ENCODE data around the gene GATAD1. TPM values are rescaled to one million over a fixed set of nuclear protein-coding genes. Genes with fewer than 3 reads are reported as not detected.

GATAD1 gene
- total and polyA plus RNA-seq, 10 of the 15 experiments (the other 5 are each of a cell fraction or from before 2014, with no cell fraction given): 5.5 to 45.2 (median 14.2) TPM

GRCh38 chr7:92503767-92504166 lies 56.5 kb downstream of the GATAD1 start (continued):
- TF ChIP-seq, protein P1, sequence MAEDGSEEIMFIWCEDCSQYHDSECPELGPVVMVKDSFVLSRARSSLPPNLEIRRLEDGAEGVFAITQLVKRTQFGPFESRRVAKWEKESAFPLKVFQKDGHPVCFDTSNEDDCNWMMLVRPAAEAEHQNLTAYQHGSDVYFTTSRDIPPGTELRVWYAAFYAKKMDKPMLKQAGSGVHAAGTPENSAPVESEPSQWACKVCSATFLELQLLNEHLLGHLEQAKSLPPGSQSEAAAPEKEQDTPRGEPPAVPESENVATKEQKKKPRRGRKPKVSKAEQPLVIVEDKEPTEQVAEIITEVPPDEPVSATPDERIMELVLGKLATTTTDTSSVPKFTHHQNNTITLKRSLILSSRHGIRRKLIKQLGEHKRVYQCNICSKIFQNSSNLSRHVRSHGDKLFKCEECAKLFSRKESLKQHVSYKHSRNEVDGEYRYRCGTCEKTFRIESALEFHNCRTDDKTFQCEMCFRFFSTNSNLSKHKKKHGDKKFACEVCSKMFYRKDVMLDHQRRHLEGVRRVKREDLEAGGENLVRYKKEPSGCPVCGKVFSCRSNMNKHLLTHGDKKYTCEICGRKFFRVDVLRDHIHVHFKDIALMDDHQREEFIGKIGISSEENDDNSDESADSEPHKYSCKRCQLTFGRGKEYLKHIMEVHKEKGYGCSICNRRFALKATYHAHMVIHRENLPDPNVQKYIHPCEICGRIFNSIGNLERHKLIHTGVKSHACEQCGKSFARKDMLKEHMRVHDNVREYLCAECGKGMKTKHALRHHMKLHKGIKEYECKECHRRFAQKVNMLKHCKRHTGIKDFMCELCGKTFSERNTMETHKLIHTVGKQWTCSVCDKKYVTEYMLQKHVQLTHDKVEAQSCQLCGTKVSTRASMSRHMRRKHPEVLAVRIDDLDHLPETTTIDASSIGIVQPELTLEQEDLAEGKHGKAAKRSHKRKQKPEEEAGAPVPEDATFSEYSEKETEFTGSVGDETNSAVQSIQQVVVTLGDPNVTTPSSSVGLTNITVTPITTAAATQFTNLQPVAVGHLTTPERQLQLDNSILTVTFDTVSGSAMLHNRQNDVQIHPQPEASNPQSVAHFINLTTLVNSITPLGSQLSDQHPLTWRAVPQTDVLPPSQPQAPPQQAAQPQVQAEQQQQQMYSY (CRISPR knock-in tag; IDR thresholded peaks at IDR 0.05): no peak

DNA sequence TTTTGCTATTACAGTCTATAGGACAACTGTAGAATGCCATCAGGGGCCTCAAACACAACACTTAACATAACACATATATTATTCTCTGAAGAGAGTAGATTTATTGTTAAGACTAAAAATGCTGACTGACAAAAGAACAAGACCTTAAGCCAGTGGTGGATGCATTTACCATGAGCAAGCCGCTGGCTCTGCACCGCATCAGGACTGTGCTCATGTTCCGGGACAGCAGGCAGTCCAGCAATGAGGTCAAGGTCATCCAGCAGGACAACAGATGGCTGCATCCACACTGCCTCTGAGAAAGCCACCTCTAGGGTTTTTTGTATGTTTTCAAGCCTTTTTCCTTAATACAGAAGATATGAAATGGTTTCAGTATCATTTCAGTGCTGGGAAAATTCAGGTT lies 57.3 kb downstream of the GATAD1 start:
- no peak overlapping the region for H3K4me2 ChIP-seq (ENCODE audit: control insufficient read depth, insufficient read depth)

More for the DNA sequence above, 57.3 kb downstream of the GATAD1 start:
- no peak for FAIRE-seq
- SMC1A ChIA-PET (ENCODE audit: uncharacterized antibody, unreplicated experiment): no interaction called here
- Histone ChIP-seq H3K27me3 (replicated peaks in 1 of 2; ENCODE audit: control insufficient read depth in 2 of 2, insufficient read depth in 2 of 2, low read length in 1 of 2) (no peaks in the 10 kb centered on the region), H3K79me2 (ENCODE audit: control insufficient read depth, insufficient read depth, low read length) (no peaks in the 10 kb centered on the region), H3K27ac (ENCODE audit: control insufficient read depth, insufficient read depth) (no peak overlapping the region), H3K9me3 (replicated peaks; ENCODE audit: control insufficient read depth, insufficient read depth, low read length) (no peaks in the 10 kb centered on the region), H2AFZ (ENCODE audit: control insufficient read depth, low read depth, low read length) (no peak overlapping the region), H3K9ac (ENCODE audit: control insufficient read depth, insufficient read depth, low read length) (no peak overlapping the region), H3K4me3 (no peak overlapping the region), H3K36me3 (ENCODE audit: control insufficient read depth in 2 of 2, insufficient read depth in 2 of 2, low read length in 1 of 2) (no peaks in the 10 kb centered on the region; a peak in 2 of 4 replicates), H3K4me1 (ENCODE audit: control insufficient read depth, insufficient read depth, low read length) (no peaks in the 10 kb centered on the region), H4K20me1 (ENCODE audit: control insufficient read depth, insufficient read depth) (no peaks in the 10 kb centered on the region)
- BruUV-seq (replicated peaks): no TSS peak
- 96% methylated on average over 3 of the region's 3 CpGs for whole genome bisulfite sequencing (ENCODE audit: insufficient coverage, insufficient replicate concordance, low lambda C conversion rate, missing lambda C conversion rate)
- POLR2A ChIA-PET: no interaction called here
- intact Hi-C loops (cut with micrococcal nuclease; ENCODE audit: unreplicated experiment) (no loop called here), in situ Hi-C loops (cut with MboI) (no loop called here)
- RAD21 ChIA-PET (ENCODE audit: unreplicated experiment): no interaction called here
- ATAC-seq: no peak
- TF ChIP-seq, protein P2, sequence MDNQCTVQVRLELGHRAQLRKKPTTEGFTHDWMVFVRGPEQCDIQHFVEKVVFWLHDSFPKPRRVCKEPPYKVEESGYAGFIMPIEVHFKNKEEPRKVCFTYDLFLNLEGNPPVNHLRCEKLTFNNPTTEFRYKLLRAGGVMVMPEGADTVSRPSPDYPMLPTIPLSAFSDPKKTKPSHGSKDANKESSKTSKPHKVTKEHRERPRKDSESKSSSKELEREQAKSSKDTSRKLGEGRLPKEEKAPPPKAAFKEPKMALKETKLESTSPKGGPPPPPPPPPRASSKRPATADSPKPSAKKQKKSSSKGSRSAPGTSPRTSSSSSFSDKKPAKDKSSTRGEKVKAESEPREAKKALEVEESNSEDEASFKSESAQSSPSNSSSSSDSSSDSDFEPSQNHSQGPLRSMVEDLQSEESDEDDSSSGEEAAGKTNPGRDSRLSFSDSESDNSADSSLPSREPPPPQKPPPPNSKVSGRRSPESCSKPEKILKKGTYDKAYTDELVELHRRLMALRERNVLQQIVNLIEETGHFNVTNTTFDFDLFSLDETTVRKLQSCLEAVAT (IDR thresholded peaks at IDR 0.05): no peak
- TF ChIP-seq NFYB (IDR thresholded peaks at IDR 0.05; ENCODE audit: insufficient read depth, low read depth, low read length): no peak
- CTCF ChIA-PET: no interaction called here
- no peak for DNase-seq (ENCODE audit: low read depth, low spot score)

Measured in GM12878 (cell line).